ENCODE results near the gene TGM4.
"Not testable (repeated sequence)": the region's sequence is repeated elsewhere in the genome, so short reads cannot be mapped to it uniquely, and the experiment has no call there.

TGM4 gene

GRCh38 chr3:44915702-44916438, 41.5 kb downstream of the TGM4 start:
- no peak for DNase-seq (ENCODE audit: low spot score)

- no peak for DNase-seq (ENCODE audit: low spot score)
Measured at GRCh38 chr3:44918087-44918486, 43.7 kb downstream of the TGM4 start.

- DNase-seq (ENCODE audit: low spot score): no peak
Measured at GRCh38 chr3:44918581-44918980, 44.2 kb downstream of the TGM4 start.

- DNase-seq (ENCODE audit: low spot score): no peak
Measured at GRCh38 chr3:44920081-44920480, 45.7 kb downstream of the TGM4 start.

- no peak for DNase-seq (ENCODE audit: low spot score)
Measured at GRCh38 chr3:44923632-44924456, 49.4 kb downstream of the TGM4 start.

- DNase-seq (ENCODE audit: low spot score): no peak
Measured at GRCh38 chr3:44924457-44925084, 50.2 kb downstream of the TGM4 start.

GRCh38 chr3:44926172-44926571, 51.8 kb downstream of the TGM4 start:
- no peak for DNase-seq (ENCODE audit: low spot score)

- no peak for DNase-seq (ENCODE audit: low spot score)
Measured at GRCh38 chr3:44926921-44927320, 52.5 kb downstream of the TGM4 start.

GRCh38 chr3:44927371-44927770, 53.0 kb downstream of the TGM4 start:
- DNase-seq (ENCODE audit: low spot score): no peak

- no peak for DNase-seq (ENCODE audit: low spot score)
Measured at GRCh38 chr3:44929782-44930181, 55.4 kb downstream of the TGM4 start.

- DNase-seq (ENCODE audit: low spot score): no peak
Measured at GRCh38 chr3:44930911-44931310, 56.5 kb downstream of the TGM4 start.

- DNase-seq (ENCODE audit: low spot score): no peak
Measured at GRCh38 chr3:44931791-44932190, 57.4 kb downstream of the TGM4 start.

GRCh38 chr3:44932271-44932670, 57.9 kb downstream of the TGM4 start:
- no peak for DNase-seq (ENCODE audit: low spot score)

GRCh38 chr3:44932986-44933944, 58.9 kb downstream of the TGM4 start:
- no peak for DNase-seq (ENCODE audit: low spot score)

- DNase-seq (ENCODE audit: low spot score): no peak
Measured at GRCh38 chr3:44939581-44940036, 65.2 kb downstream of the TGM4 start.

GRCh38 chr3:44942202-44942921, 68.0 kb downstream of the TGM4 start:
- peak; percentile 8 for DNase-seq (ENCODE audit: low spot score)

- DNase-seq (ENCODE audit: low spot score): no peak
Measured at GRCh38 chr3:44948239-44948638, 73.8 kb downstream of the TGM4 start.

- DNase-seq (ENCODE audit: low spot score): not testable (repeated sequence)
Measured at GRCh38 chr3:44949770-44950169, 75.4 kb downstream of the TGM4 start.

GRCh38 chr3:44950275-44950734, 75.9 kb downstream of the TGM4 start:
- no peak for DNase-seq (ENCODE audit: low spot score)

GRCh38 chr3:44952689-44953088, 78.3 kb downstream of the TGM4 start:
- no peak for DNase-seq (ENCODE audit: low spot score)

- no peak for DNase-seq (ENCODE audit: low spot score)
Measured at GRCh38 chr3:44954304-44954703, 79.9 kb downstream of the TGM4 start.

All from SW480 (cell line).